Raji (cell line): ENCODE data around the gene CNOT2.

Experiments
- POLR2A ChIP-seq: IDR thresholded peaks from 2 replicates; pipeline ENCODE4 v1.6.1; 2011; ENCODE audit warnings: low read depth, low read length, control low read depth; ENCODE audit not compliant: insufficient read depth

The CNOT2 gene

DNA sequence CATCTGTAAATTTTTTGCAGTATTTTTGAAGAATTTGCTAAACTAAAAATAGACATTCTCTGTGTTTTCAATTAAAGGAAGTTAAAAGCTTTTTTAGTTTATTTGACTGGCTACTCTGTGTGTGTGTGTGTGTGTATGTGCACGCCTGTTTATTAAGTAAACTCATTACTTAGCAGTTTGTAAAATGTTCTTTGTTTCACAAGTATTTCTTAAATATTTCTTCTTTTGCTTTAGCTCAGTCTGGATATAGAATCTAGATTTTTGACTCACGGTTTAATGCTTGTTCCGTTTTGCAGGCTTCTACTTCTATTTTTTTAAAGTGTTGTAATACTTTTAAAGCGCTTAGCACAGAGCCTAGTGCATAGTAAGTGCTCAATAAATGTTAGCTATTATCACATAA lies 76.4 kb downstream of the CNOT2 start:
- TF ChIP-seq POLR2A: no peak

GRCh38 chr12:70321191-70321590 lies 78.0 kb downstream of the CNOT2 start:
- no peak for TF ChIP-seq POLR2A

GRCh38 chr12:70327541-70327940 lies 84.3 kb downstream of the CNOT2 start:
- no peak for TF ChIP-seq POLR2A

GRCh38 chr12:70329728-70330127 lies 86.5 kb downstream of the CNOT2 start:
- TF ChIP-seq POLR2A: no peak

GRCh38 chr12:70330158-70330557 lies 86.9 kb downstream of the CNOT2 start:
- no peak for TF ChIP-seq POLR2A

GRCh38 chr12:70332236-70332635 lies 89.0 kb downstream of the CNOT2 start:
- no peak for TF ChIP-seq POLR2A

DNA sequence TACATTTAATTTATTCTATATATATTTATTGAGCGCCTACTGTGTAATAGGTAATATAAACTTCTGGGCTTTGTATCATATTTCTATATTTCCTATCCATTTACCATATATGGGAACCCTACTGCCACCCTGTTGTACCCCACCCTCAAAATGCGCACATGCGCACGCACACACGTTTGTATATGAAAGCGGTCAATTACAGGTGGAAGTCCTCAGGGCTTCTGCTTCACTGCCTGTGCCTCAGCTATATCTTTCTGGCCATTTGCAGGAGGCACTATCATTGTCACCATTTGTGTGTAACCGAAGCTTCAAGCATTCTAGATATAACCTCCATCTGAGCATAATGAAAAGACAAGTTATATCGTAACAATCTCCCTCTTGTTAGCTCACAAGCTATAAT lies 91.5 kb downstream of the CNOT2 start:
- TF ChIP-seq POLR2A: no peak

- TF ChIP-seq POLR2A: no peak
Observed at GRCh38 chr12:70338531-70338930, 95.3 kb downstream of the CNOT2 start.

DNA sequence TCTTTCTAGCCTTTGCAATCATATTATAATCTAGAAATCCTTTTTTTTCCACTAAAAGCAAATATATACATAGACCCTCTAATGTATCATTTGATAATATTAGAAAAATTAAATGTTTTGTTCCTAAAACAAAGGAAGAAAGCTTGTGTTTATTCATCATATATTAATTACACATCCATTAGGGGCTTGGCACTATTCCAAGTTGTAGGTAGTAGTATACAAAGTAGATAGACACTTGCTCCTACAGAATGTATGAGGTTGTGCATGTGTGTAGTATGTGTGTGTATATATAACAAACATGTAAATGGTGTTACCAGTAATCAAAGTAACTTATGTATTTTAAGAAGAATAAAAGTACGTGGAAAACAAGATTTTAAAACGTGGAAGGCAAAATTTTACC lies 107.8 kb downstream of the CNOT2 start:
- TF ChIP-seq POLR2A: no peak

GRCh38 chr12:70353780-70354660 lies 110.8 kb downstream of the CNOT2 start:
- no peak for TF ChIP-seq POLR2A

- no peak for TF ChIP-seq POLR2A
Observed at GRCh38 chr12:70354787-70355186, 111.6 kb downstream of the CNOT2 start.

DNA sequence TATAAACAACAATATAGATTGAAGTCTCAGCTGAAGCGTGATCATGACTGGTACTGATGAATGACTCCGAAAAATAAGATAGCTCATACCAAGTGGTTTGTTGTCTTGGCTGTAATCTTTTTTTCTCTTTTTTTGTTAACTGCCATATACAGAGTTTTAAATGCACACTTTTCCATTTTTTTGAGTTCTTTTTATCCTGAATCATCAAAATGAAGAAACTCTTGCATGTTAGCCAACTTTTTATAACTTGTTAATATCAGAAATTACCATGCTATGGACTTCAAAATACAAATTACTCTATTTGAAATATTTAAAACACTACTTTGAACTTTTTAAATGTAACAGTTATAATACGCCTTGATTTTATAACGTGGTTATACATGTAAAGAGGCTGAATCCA lies 112.7 kb downstream of the CNOT2 start:
- no peak for TF ChIP-seq POLR2A

DNA sequence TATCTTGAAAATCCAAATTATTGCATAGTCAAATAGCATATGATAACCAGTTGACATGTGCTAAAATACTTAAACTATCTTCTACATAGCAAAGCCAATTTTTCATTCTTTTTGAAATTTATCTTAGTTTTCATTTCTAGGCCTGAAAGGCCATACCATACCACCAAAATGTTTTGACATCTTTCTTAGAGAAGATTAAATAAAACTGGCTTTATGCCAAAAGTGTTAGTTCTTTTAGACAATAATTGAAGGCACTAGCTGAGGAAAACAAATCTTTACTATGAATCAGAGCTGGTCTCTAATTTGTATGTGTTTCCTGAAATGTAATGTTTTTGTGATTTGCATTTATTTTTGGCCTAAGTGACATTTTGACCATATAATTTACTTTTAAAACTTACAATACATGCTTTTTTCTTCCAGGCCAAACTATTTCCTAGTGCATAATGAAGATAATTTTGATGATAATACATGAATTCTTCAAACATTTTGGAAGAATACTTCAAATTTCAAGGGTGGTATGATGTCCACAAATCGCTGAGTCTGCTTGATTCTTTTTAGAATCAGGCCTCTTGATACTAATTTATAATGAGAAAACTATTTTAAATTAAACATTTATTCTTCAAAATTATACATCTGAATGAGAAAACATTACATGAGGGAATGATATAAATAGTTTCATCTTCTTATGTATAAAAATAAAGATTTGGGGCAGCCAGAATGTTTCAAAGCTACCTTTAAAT lies 116.4 kb downstream of the CNOT2 start:
- no peak for TF ChIP-seq POLR2A

DNA sequence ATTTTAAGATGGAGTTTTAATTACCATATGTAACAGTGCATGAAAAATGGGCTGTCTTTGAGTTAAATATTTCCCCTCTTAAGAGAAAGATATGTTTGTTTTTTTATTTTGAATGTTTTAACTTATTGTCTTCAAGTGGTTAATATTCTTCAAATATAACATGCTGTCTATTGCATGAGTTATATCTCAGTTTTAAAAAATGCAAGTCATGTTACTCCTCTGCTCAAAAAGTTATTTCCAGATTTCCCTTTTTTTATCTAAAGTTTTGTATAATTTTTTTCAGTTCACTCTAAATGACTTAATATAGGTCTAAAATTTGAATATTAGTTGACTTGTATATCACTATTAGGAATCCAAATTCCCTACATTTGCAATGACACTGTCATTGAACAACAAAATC lies 117.0 kb downstream of the CNOT2 start:
- TF ChIP-seq POLR2A: no peak

GRCh38 chr12:70364695-70365397 lies 121.6 kb downstream of the CNOT2 start:
- TF ChIP-seq POLR2A: no peak

- TF ChIP-seq POLR2A: no peak
Observed at GRCh38 chr12:70365398-70365647, 122.1 kb downstream of the CNOT2 start.
